ENCODE results near the gene YAE1. TPM values are rescaled to one million over a fixed set of nuclear protein-coding genes. Genes with fewer than 3 reads are reported as not detected.

YAE1 gene
- total and polyA plus RNA-seq, 2 of the 13 experiments (the other 11 are each of a cell fraction or from before 2014, with no cell fraction given): 18.7 to 28.3 TPM

- no peak for TF ChIP-seq PRDM15 (CRISPR knock-in tag; IDR thresholded peaks at IDR 0.05)
- no peak for TF ChIP-seq ZNF672 (CRISPR knock-in tag; IDR thresholded peaks at IDR 0.05)
- TF ChIP-seq ZNF768 (CRISPR knock-in tag; IDR thresholded peaks at IDR 0.05): no peak
- TF ChIP-seq MLX (CRISPR knock-in tag; IDR thresholded peaks at IDR 0.05): peak; percentile 66
- TF ChIP-seq ELF3 (CRISPR knock-in tag; IDR thresholded peaks at IDR 0.05): peak; percentile 35; the same call in 1 of the 2 replicates
- no peak for TF ChIP-seq ZNF572 (CRISPR knock-in tag; IDR thresholded peaks at IDR 0.05)
Observed at GRCh38 chr7:39580149-39580874, 14.1 kb downstream of the YAE1 start (continued).

GRCh38 chr7:39582536-39582935, 16.3 kb downstream of the YAE1 start:
- CTCF ChIA-PET (ENCODE audit: low intra/inter-chr PET ratio, low total read pairs): interaction anchor here (3.6 kb wide), 1 partner anchor 163 kb away, joined by 53 read pairs; no protein-coding TSS in a partner anchor
- Histone ChIP-seq H3K9me3 (ENCODE audit: low read length) (no peaks in the 10 kb centered on the region), H3K27ac (ENCODE audit: extremely low read length, insufficient read depth, low read length) (no peak overlapping the region), H3K27me3 (ENCODE audit: control insufficient read depth in 1 of 2, insufficient read depth in 2 of 2, low read length in 2 of 2) (no peaks in the 10 kb centered on the region), H3K36me3 (replicated peaks in 1 of 2; ENCODE audit: control insufficient read depth in 1 of 2, insufficient read depth in 2 of 2, low read length in 2 of 2) (no peaks in the 10 kb centered on the region), H2AFZ (ENCODE audit: low read length) (no peak overlapping the region), H3K4me2 (ENCODE audit: low read depth, low read length) (no peak overlapping the region), H3K79me2 (ENCODE audit: insufficient read depth, low read length) (no peaks in the 10 kb centered on the region), H3K4me1 (ENCODE audit: insufficient read depth, low read length) (peaks cover 15% of the 10 kb centered on the region), H4K20me1 (ENCODE audit: insufficient read depth, low read length) (no peaks in the 10 kb centered on the region), H3K4me3 (replicated peaks in 1 of 3; ENCODE audit: insufficient read depth in 1 of 3, low read depth in 2 of 3, low read length in 3 of 3) (no peak overlapping the region), H3K9ac (ENCODE audit: insufficient read depth, low read depth, low read length) (no peak overlapping the region)
- BruUV-seq (replicated peaks): no TSS peak
- DNase-seq (ENCODE audit: low spot score) (no peak), ATAC-seq (no peak), FAIRE-seq (no peak)
- in situ Hi-C loops (cut with HindIII; ENCODE audit: extremely low pct_ligation_motif_present, low pct_unique_long_range_greater_than_20kb): loop anchor here (5.0 kb wide), 1 partner anchor 165 kb away; no protein-coding TSS in a partner anchor
- POLR2A ChIA-PET: no interaction called here
- 89% methylated on average over 2 of the region's 2 CpGs for WGBS (ENCODE audit: low lambda C conversion rate)
- intact Hi-C loops (cut with micrococcal nuclease; ENCODE audit: unreplicated experiment): loop anchor here (5.0 to 10.0 kb wide), 2 partner anchors 45 to 462 kb away; no protein-coding TSS in a partner anchor
- TF ChIP-seq HBP1 (CRISPR knock-in tag; IDR thresholded peaks at IDR 0.05; ENCODE audit: low read depth) (no peak), ELF3 (CRISPR knock-in tag; IDR thresholded peaks at IDR 0.05) (no peak), FOSL1 (CRISPR knock-in tag; IDR thresholded peaks at IDR 0.05; ENCODE audit: borderline replicate concordance) (no peak), ZNF180 (CRISPR knock-in tag; IDR thresholded peaks at IDR 0.05; ENCODE audit: borderline replicate concordance, low read depth) (no peak), ZNF34 (CRISPR knock-in tag; IDR thresholded peaks at IDR 0.05; ENCODE audit: borderline replicate concordance) (no peak), HIVEP1 (CRISPR knock-in tag; IDR thresholded peaks at IDR 0.05) (no peak), ZNF607 (CRISPR knock-in tag; IDR thresholded peaks at IDR 0.05; ENCODE audit: borderline replicate concordance) (no peak), KAT2B (IDR thresholded peaks at IDR 0.05; ENCODE audit: borderline replicate concordance, low read depth, low read length) (no peak), MAFG (CRISPR knock-in tag; IDR thresholded peaks at IDR 0.05) (no peak), BRF2 (CRISPR knock-in tag; IDR thresholded peaks at IDR 0.05) (no peak), PRPF4 (IDR thresholded peaks at IDR 0.05; ENCODE audit: low read depth, low read length, poor library complexity, severe bottlenecking) (no peak)

Measured in HepG2 (cell line).